MM.1S (cell line): ENCODE data around the gene FYN.

Experiments used
- EZH2 ChIP-seq: fragments of 300-600 bp; sonication (generic); optimal IDR thresholded peaks from 2 replicates; pipeline ENCODE3; 2017; ENCODE audit warnings: low read depth, mild to moderate bottlenecking, antibody characterized with exemption, low read length, mixed read lengths
- TF ChIP-seq, protein P1 (sequence below): fragments of 300-600 bp; sonication (generic); IDR thresholded peaks from 2 replicates; pipeline ENCODE4 v1.5.1; 2016; ENCODE audit warnings: antibody characterized with exemption, low read length, mixed read lengths

DNA sequence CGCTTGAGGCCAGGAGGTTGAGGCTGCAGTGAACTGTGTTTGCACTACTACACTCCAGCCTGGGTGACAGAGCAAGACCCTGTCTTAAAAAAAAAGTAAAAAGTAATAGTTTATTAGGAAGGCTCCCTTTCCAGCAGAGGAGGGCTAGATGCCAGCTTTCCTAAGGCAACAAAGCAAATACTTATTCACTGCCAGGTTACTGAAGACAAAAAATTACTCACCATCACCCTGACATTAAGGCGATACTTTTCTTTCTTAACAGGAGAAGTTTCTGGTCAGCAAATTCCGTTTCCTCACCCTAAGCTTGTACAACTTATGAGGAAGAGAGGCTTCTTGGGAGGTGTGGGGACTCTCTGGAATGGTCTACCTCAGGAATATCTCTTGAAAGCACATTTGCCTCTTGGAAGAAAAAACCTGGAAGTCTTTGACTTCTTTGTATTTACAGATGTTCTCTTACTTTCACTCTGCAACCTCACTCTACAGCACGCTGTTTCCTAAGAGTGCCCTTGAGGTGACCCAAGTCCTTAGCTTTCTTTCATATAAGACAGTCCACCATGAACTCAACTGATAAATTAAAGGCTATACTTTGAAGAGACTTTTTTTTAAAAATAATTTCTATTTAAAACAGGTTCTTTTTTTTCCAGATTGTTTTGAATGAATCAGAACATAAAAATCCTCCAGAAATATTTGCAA is 214.6 kb downstream of the FYN start:
- TF ChIP-seq, protein P1, sequence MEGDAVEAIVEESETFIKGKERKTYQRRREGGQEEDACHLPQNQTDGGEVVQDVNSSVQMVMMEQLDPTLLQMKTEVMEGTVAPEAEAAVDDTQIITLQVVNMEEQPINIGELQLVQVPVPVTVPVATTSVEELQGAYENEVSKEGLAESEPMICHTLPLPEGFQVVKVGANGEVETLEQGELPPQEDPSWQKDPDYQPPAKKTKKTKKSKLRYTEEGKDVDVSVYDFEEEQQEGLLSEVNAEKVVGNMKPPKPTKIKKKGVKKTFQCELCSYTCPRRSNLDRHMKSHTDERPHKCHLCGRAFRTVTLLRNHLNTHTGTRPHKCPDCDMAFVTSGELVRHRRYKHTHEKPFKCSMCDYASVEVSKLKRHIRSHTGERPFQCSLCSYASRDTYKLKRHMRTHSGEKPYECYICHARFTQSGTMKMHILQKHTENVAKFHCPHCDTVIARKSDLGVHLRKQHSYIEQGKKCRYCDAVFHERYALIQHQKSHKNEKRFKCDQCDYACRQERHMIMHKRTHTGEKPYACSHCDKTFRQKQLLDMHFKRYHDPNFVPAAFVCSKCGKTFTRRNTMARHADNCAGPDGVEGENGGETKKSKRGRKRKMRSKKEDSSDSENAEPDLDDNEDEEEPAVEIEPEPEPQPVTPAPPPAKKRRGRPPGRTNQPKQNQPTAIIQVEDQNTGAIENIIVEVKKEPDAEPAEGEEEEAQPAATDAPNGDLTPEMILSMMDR, result no peak
- TF ChIP-seq EZH2, result no peak
